SK-N-SH (cell line): Measurements from ENCODE around the gene MASP1. TPM values are rescaled to one million over a fixed set of nuclear protein-coding genes. Genes with fewer than 3 reads are reported as not detected.

Source experiments
- CTCF ChIA-PET: fragments of 300-600, 350-600 bp; formaldehyde crosslinking; extraction: SDS; loops from one replicate; lab custom pipeline; 2021; lab: Yijun Ruan, JAX
- POLR2A ChIA-PET: fragments of 350-600 bp; sonication (Branson Sonifier 250); formaldehyde crosslinking; extraction: SDS; loops from one replicate; lab custom pipeline; 2020; ENCODE audit warnings: antibody characterized with exemption, inconsistent platforms; lab: Yijun Ruan, JAX
- DNase-seq: peaks from one replicate; pipeline ENCODE4 v3.0.0; 2012
- H2AFZ ChIP-seq: fragments of 200-600 bp; sonication (generic); 2 replicates; pipeline ENCODE4 v1.8.1; 2016; ENCODE audit warnings: antibody characterized with exemption, mild to moderate bottlenecking, low read depth
- H3F3A ChIP-seq: fragments of 200-600 bp; sonication (generic); replicated peaks from 2 replicates; pipeline ENCODE3; 2016; ENCODE audit warnings: antibody characterized with exemption, mild to moderate bottlenecking; ENCODE audit not compliant: insufficient read depth
- H3K27ac ChIP-seq, 2 experiments: fragments of 200-500 bp in 1 of 2; fragments of 200-600 bp in 1 of 2; sonication (Bioruptor generic) in 1 of 2; sonication (generic), shearing (Covaris generic) in 1 of 2; 2 replicates each; pipeline versions ENCODE4 v1.5.1 to v1.6.1; 2014 to 2016; ENCODE audit warnings: low read depth in 2 of 2, inconsistent platforms in 1 of 2, low read length in 1 of 2, mild to moderate bottlenecking in 1 of 2, mixed read lengths in 1 of 2
- H3K27me3 ChIP-seq: fragments of 200-600 bp; sonication (generic), shearing (Covaris generic); 2 replicates; pipeline ENCODE4 v1.6.1; 2016; ENCODE audit warnings: mixed run types; ENCODE audit not compliant: insufficient read depth
- H3K36me3 ChIP-seq, 2 experiments: fragments of 200-500 bp in 1 of 2; fragments of 200-600 bp in 1 of 2; sonication (Bioruptor generic) in 1 of 2; sonication (generic) in 1 of 2; replicated peaks in 1 of 2; 2 replicates each; pipeline versions ENCODE3 to v1.5.1; 2014 to 2016; ENCODE audit warnings: low read length in 1 of 2, mild to moderate bottlenecking in 1 of 2; ENCODE audit not compliant: insufficient read depth in 2 of 2, control insufficient read depth in 1 of 2
- H3K4me1 ChIP-seq, 2 experiments: fragments of 200-500 bp in 1 of 2; fragments of 200-600 bp in 1 of 2; sonication (Bioruptor generic) in 1 of 2; sonication (generic), shearing (Covaris generic) in 1 of 2; 2 replicates each; pipeline versions ENCODE4 v1.5.1 to v1.6.1; 2014 to 2016; ENCODE audit warnings: low read depth in 1 of 2, low read length in 1 of 2, mixed run types in 1 of 2; ENCODE audit not compliant: insufficient read depth in 2 of 2, control insufficient read depth in 1 of 2
- H3K4me2 ChIP-seq: fragments of 200-600 bp; sonication (generic), shearing (Covaris generic); 2 replicates; pipeline ENCODE4 v1.6.1; 2017; ENCODE audit warnings: mixed run types
- H3K4me3 ChIP-seq, 2 experiments: fragments of 200-500 bp in 1 of 2; fragments of 200-600 bp in 1 of 2; sonication (Bioruptor generic) in 1 of 2; sonication (generic), shearing (Covaris generic) in 1 of 2; 2 replicates each; pipeline versions ENCODE4 v1.5.1 to v1.8.1; 2014 to 2016; ENCODE audit warnings: low read depth in 2 of 2, inconsistent platforms in 1 of 2, low read length in 1 of 2, mild to moderate bottlenecking in 1 of 2, mixed read lengths in 1 of 2, moderate library complexity in 1 of 2
- H3K79me2 ChIP-seq: fragments of 200-600 bp; sonication (generic); 2 replicates; pipeline ENCODE4 v1.8.1; 2017; ENCODE audit warnings: mild to moderate bottlenecking; ENCODE audit not compliant: insufficient read depth
- H3K9ac ChIP-seq: fragments of 200-600 bp; sonication (generic); 2 replicates; pipeline ENCODE4 v1.6.1; 2017; ENCODE audit warnings: mixed run types
- H3K9me2 ChIP-seq: fragments of 200-600 bp; sonication (generic); 2 replicates; pipeline ENCODE4 v1.6.1; 2017; ENCODE audit warnings: mixed run types
- H3K9me3 ChIP-seq: fragments of 200-600 bp; sonication (generic); 2 replicates; pipeline ENCODE4 v1.6.1; 2017; ENCODE audit warnings: mixed run types, mild to moderate bottlenecking, moderate library complexity
- H4K20me1 ChIP-seq: fragments of 200-600 bp; sonication (generic); 2 replicates; pipeline ENCODE4 v1.6.1; 2017; ENCODE audit warnings: mild to moderate bottlenecking, mixed run types; ENCODE audit not compliant: insufficient read depth
- CHD2 ChIP-seq: fragments of 150-350 bp; IDR thresholded peaks from 2 replicates; pipeline ENCODE4 v1.6.1; 2018; ENCODE audit warnings: low read length; ENCODE audit not compliant: partially characterized antibody
- EP300 ChIP-seq, 2 experiments: IDR thresholded peaks; 2 replicates each; pipeline versions ENCODE4 v1.4.0 to v1.6.1; 2012; ENCODE audit warnings: borderline replicate concordance in 1 of 2, low read depth in 1 of 2, low read length in 1 of 2
- EZH2phosphoT487 ChIP-seq: fragments of 200-600 bp; sonication (generic); IDR thresholded peaks from 2 replicates; pipeline ENCODE4 v1.6.1; 2017; ENCODE audit warnings: low read depth, mixed run types, mild to moderate bottlenecking, antibody characterized with exemption, moderate library complexity, borderline replicate concordance
- FOSL2 ChIP-seq: IDR thresholded peaks from 2 replicates; pipeline ENCODE4 v1.4.0; 2012; ENCODE audit warnings: low read depth, mild to moderate bottlenecking, moderate library complexity, borderline replicate concordance
- FOXJ3 ChIP-seq: sonication (generic); formaldehyde crosslinking; IDR thresholded peaks from 2 replicates; pipeline ENCODE4 v1.5.1; 2020; ENCODE audit warnings: mild to moderate bottlenecking, missing genetic modification reagents
- FOXM1 ChIP-seq: IDR thresholded peaks from 2 replicates; pipeline ENCODE4 v1.4.0; 2012; ENCODE audit warnings: low read depth, mild to moderate bottlenecking
- GABPA ChIP-seq: IDR thresholded peaks from 2 replicates; pipeline ENCODE4 v1.4.0; 2012; ENCODE audit warnings: low read depth, mild to moderate bottlenecking
- IRF3 ChIP-seq: fragments of 150-350 bp; IDR thresholded peaks from 2 replicates; pipeline ENCODE4 v1.6.1; 2016; ENCODE audit warnings: mild to moderate bottlenecking, low read depth, low read length
- JUND ChIP-seq: IDR thresholded peaks from 2 replicates; pipeline ENCODE4 v1.4.0; 2012
- NRF1 ChIP-seq: IDR thresholded peaks from 2 replicates; pipeline ENCODE4 v1.6.1; 2012; ENCODE audit warnings: low read depth, mild to moderate bottlenecking, low read length
- POLR2AphosphoS5 ChIP-seq: IDR thresholded peaks from 2 replicates; pipeline ENCODE4 v1.6.1; 2012; ENCODE audit warnings: low read depth, low read length
- RAD21 ChIP-seq: IDR thresholded peaks from 2 replicates; pipeline ENCODE4 v1.6.1; 2012; ENCODE audit warnings: mild to moderate bottlenecking, low read length
- REST ChIP-seq: IDR thresholded peaks from 2 replicates; pipeline ENCODE4 v1.6.1; 2012; ENCODE audit warnings: mild to moderate bottlenecking, low read depth, low read length, moderate library complexity
- RXRA ChIP-seq: IDR thresholded peaks from 2 replicates; pipeline ENCODE4 v1.4.0; 2012; ENCODE audit warnings: low read depth, mild to moderate bottlenecking, borderline replicate concordance
- SIN3A ChIP-seq: IDR thresholded peaks from 2 replicates; pipeline ENCODE4 v1.6.1; 2012; ENCODE audit warnings: low read depth, mild to moderate bottlenecking, low read length, moderate library complexity, borderline replicate concordance
- TAF1 ChIP-seq: IDR thresholded peaks from 2 replicates; pipeline ENCODE4 v1.6.1; 2012; ENCODE audit warnings: low read depth, mild to moderate bottlenecking, low read length, moderate library complexity, borderline replicate concordance
- TCF12 ChIP-seq: IDR thresholded peaks from 2 replicates; pipeline ENCODE4 v1.4.0; 2012
- WGBS: methylation state at CpG from one replicate; pipeline ENCODE4 v1.1.6; 2017; ENCODE audit warnings: low lambda C conversion rate; 5-methylcytosine and 5-hydroxymethylcytosine counted together
- polyA plus RNA-seq, 3 experiments: library from polyadenylated mRNA; depleted of rRNA; stranded (reverse); fragments of >200 nt; gene quantifications; 2 replicates each; pipeline ENCODE4 v1.2.3, GENCODE V29; 2012
- TF ChIP-seq, protein P1 (sequence below): fragments of 150-350 bp; IDR thresholded peaks from 2 replicates; pipeline ENCODE4 v1.6.1; 2017; ENCODE audit warnings: antibody characterized with exemption, low read length, low read depth, borderline replicate concordance
- TF ChIP-seq, protein P2 (sequence below): IDR thresholded peaks from 2 replicates; pipeline ENCODE4; 2012
- TF ChIP-seq, protein P3 (sequence below): IDR thresholded peaks from 2 replicates; pipeline ENCODE4 v1.4.0; 2012; ENCODE audit warnings: low read depth, borderline replicate concordance

Gene MASP1
- polyA plus RNA-seq, 1 of the 3 experiments (the other 2 are of a cell fraction): not detected

GRCh38 chr3:187336322-187336721, 44.8 kb upstream of the MASP1 start:
- Histone ChIP-seq H3K9me3 (no peaks in the 10 kb centered on the region), H3F3A (no peaks in the 10 kb centered on the region), H3K4me1 (no peaks in the 10 kb centered on the region), H3K79me2 (no peaks in the 10 kb centered on the region), H3K4me2 (no peak overlapping the region), H3K27me3 (peaks cover 18% of the 10 kb centered on the region; the same call in 1 of the 2 replicates), H3K36me3 (no peaks in the 10 kb centered on the region)
- DNase-seq: no peak
- POLR2A ChIA-PET: no interaction called here
- 0% methylated on average over 3 of the region's 3 CpGs for WGBS
- TF ChIP-seq, protein P1, sequence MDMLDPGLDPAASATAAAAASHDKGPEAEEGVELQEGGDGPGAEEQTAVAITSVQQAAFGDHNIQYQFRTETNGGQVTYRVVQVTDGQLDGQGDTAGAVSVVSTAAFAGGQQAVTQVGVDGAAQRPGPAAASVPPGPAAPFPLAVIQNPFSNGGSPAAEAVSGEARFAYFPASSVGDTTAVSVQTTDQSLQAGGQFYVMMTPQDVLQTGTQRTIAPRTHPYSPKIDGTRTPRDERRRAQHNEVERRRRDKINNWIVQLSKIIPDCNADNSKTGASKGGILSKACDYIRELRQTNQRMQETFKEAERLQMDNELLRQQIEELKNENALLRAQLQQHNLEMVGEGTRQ: no peak
- no peak for TF ChIP-seq EP300 (IDR thresholded peaks at IDR 0.05; ENCODE audit: borderline replicate concordance in 1 of 2, low read depth in 1 of 2, low read length in 1 of 2)
- TF ChIP-seq SIN3A: no peak
- no peak for TF ChIP-seq FOXJ3 (CRISPR knock-in tag)
- TF ChIP-seq TCF12: no peak
- TF ChIP-seq EZH2phosphoT487: no peak
- TF ChIP-seq, protein P2, sequence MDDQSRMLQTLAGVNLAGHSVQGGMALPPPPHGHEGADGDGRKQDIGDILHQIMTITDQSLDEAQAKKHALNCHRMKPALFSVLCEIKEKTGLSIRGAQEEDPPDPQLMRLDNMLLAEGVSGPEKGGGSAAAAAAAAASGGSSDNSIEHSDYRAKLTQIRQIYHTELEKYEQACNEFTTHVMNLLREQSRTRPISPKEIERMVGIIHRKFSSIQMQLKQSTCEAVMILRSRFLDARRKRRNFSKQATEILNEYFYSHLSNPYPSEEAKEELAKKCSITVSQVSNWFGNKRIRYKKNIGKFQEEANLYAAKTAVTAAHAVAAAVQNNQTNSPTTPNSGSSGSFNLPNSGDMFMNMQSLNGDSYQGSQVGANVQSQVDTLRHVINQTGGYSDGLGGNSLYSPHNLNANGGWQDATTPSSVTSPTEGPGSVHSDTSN: no peak
- TF ChIP-seq NRF1: no peak
- no peak for TF ChIP-seq GABPA
- TF ChIP-seq IRF3: no peak
- no peak for TF ChIP-seq RXRA
- TF ChIP-seq CHD2: no peak
- no peak for TF ChIP-seq RAD21
- no peak for TF ChIP-seq FOSL2
- TF ChIP-seq POLR2AphosphoS5: no peak
- no peak for TF ChIP-seq TAF1
- no peak for TF ChIP-seq REST
- no peak for TF ChIP-seq FOXM1
- TF ChIP-seq, protein P3, sequence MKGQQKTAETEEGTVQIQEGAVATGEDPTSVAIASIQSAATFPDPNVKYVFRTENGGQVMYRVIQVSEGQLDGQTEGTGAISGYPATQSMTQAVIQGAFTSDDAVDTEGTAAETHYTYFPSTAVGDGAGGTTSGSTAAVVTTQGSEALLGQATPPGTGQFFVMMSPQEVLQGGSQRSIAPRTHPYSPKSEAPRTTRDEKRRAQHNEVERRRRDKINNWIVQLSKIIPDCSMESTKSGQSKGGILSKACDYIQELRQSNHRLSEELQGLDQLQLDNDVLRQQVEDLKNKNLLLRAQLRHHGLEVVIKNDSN: no peak
- TF ChIP-seq JUND: no peak
- TF ChIP-seq, all 33 proteins: peak for 0
- Histone ChIP-seq H4K20me1 (no peaks in the 10 kb centered on the region), H3K4me3 (no peak overlapping the region), H3K9me2 (no peaks in the 10 kb centered on the region), H3K27ac (no peak overlapping the region), H3K9ac (no peak overlapping the region), H2AFZ (no peak overlapping the region)
- CTCF ChIA-PET: no interaction called here
